ENCODE data around the gene RBM17. TPM values are rescaled to one million over a fixed set of nuclear protein-coding genes. Genes with fewer than 3 reads are reported as not detected.

The RBM17 gene
- total RNA-seq, 1 experiment from 2014 or later: 129 TPM

- Histone ChIP-seq H3K9ac (ENCODE audit: low read length) (no peak overlapping the region), H3K4me3 (replicated peaks in 1 of 2; ENCODE audit: low read depth in 1 of 2, low read length in 2 of 2) (no peak overlapping the region), H3K9me3 (ENCODE audit: control insufficient read depth in 1 of 2, insufficient read depth in 1 of 2, low read depth in 1 of 2, low read length in 2 of 2) (no peaks in the 10 kb centered on the region), H4K20me1 (ENCODE audit: insufficient read depth) (peaks cover 23% of the 10 kb centered on the region; the same call in 1 of the 2 replicates), H3K27me3 (ENCODE audit: insufficient read depth, low read length) (no peaks in the 10 kb centered on the region), H3K36me3 (ENCODE audit: control insufficient read depth in 1 of 2, insufficient read depth in 2 of 2, low read length in 2 of 2) (peaks cover 24 to 30% of the 10 kb centered on the region in 2 experiments), H3K4me2 (ENCODE audit: low read length) (no peak overlapping the region), H3K79me2 (ENCODE audit: insufficient read depth, low read length) (peaks cover 99% of the 10 kb centered on the region), H3K9me2 (ENCODE audit: insufficient read depth) (no peaks in the 10 kb centered on the region), H3K4me1 (ENCODE audit: control insufficient read depth in 1 of 2, insufficient read depth in 2 of 2, low read length in 2 of 2) (no peaks in the 10 kb centered on the region), H2AFZ (ENCODE audit: low read depth, low read length, poor library complexity, severe bottlenecking) (no peak overlapping the region), H3K27ac (ENCODE audit: low read depth, low read length) (no peak overlapping the region)
- ChIA-PET CTCF (no interaction called here), RAD21 (ENCODE audit: low non-redundant PET in 1 of 2, low total read pairs in 2 of 2, uncharacterized antibody in 2 of 2, unreplicated experiment in 2 of 2) (no interaction called here), POLR2A (no interaction called here)
- TF ChIP-seq EGR1 (IDR thresholded peaks at IDR 0.05; ENCODE audit: low read depth) (no peak), ELF1 (IDR thresholded peaks at IDR 0.05; ENCODE audit: borderline replicate concordance, low read depth) (no peak), CBX3 (IDR thresholded peaks at IDR 0.05; ENCODE audit: low read depth) (no peak), SRF (IDR thresholded peaks at IDR 0.05; ENCODE audit: low read depth) (no peak), CTCF (IDR thresholded peaks at IDR 0.05 in 2 of 3, conservative IDR thresholded peaks at IDR 0.05 in 1 of 3; ENCODE audit: borderline replicate concordance in 1 of 3, insufficient read depth in 1 of 3, low read depth in 2 of 3, low read length in 2 of 3) (no peak), EZH2phosphoT487 (IDR thresholded peaks at IDR 0.05; ENCODE audit: borderline replicate concordance) (no peak), ZBTB33 (IDR thresholded peaks at IDR 0.05; ENCODE audit: extremely low read depth, insufficient replicate concordance, low read length) (no peak), SIN3A (IDR thresholded peaks at IDR 0.05; ENCODE audit: low read depth) (no peak)
- intact Hi-C loops (cut with micrococcal nuclease): no loop called here
- DNase-seq (ENCODE audit: low read depth, low spot score) (no peak), ATAC-seq (no peak)
- no TSS peak for BruUV-seq (replicated peaks)
Observed at GRCh38 chr10:6097063-6097462, 8.2 kb downstream of the RBM17 start.

Measured in HCT116 (cell line).